RWPE2 (cell line): ENCODE data around the gene SETBP1.

ENCODE experiments used
- ATAC-seq: fragments of 200-7000 bp; cut with Tn5 transposase; 3 replicates; pipeline ENCODE4 v1.9.1; 2021; ENCODE audit warnings: low read depth
- DNase-seq: peaks from one replicate; pipeline ENCODE4 v3.0.0-alpha.2; 2020; ENCODE audit warnings: low spot score
- H3K27ac ChIP-seq: fragments of 450-650 bp; 2 replicates; pipeline ENCODE4 v1.5.1; 2017; ENCODE audit warnings: mild to moderate bottlenecking; ENCODE audit not compliant: poor library complexity, severe bottlenecking
- H3K27me3 ChIP-seq: fragments of 250-450 bp; sonication (Bioruptor Pico); 2 replicates; pipeline ENCODE4 v1.5.1; 2021; ENCODE audit warnings: mild to moderate bottlenecking, moderate library complexity; ENCODE audit not compliant: insufficient read depth, poor library complexity, severe bottlenecking
- H3K36me3 ChIP-seq: fragments of 250-450 bp; sonication (Bioruptor Pico); 2 replicates; pipeline ENCODE4 v1.5.1; 2020; ENCODE audit warnings: low read depth, mild to moderate bottlenecking, moderate library complexity
- H3K4me1 ChIP-seq: fragments of 250-450 bp; sonication (Bioruptor Pico); 2 replicates; pipeline ENCODE4 v1.5.1; 2021; ENCODE audit warnings: mild to moderate bottlenecking, moderate library complexity; ENCODE audit not compliant: insufficient read depth, poor library complexity, severe bottlenecking
- H3K4me3 ChIP-seq: fragments of 250-450 bp; sonication (Bioruptor Pico); 2 replicates; pipeline ENCODE4 v1.5.1; 2021; ENCODE audit warnings: mild to moderate bottlenecking, moderate library complexity; ENCODE audit not compliant: severe bottlenecking
- H3K9me3 ChIP-seq: fragments of 250-450 bp; sonication (Bioruptor Pico); 2 replicates; pipeline ENCODE4 v1.5.1; 2021; ENCODE audit warnings: mild to moderate bottlenecking, moderate library complexity; ENCODE audit not compliant: severe bottlenecking
- CTCF ChIP-seq: fragments of 450-650 bp; IDR thresholded peaks from one replicate; pipeline ENCODE4 v1.5.1; 2017; ENCODE audit warnings: mild to moderate bottlenecking, moderate library complexity; ENCODE audit not compliant: poor library complexity, severe bottlenecking

The SETBP1 gene

GRCh38 chr18:44668270-44668975 is 12.3 kb upstream of the SETBP1 start:
- no peak for ATAC-seq
- H3K27ac ChIP-seq = no peak overlapping the region
- no peaks in the 10 kb centered on the region for H3K27me3 ChIP-seq
- no peak for DNase-seq
- no peak overlapping the region for H3K4me3 ChIP-seq
- H3K36me3 ChIP-seq = no peaks in the 10 kb centered on the region
- no peak for TF ChIP-seq CTCF
- no peaks in the 10 kb centered on the region for H3K9me3 ChIP-seq
- H3K4me1 ChIP-seq = no peaks in the 10 kb centered on the region

- Histone ChIP-seq H3K27ac (no peak overlapping the region), H3K27me3 (no peaks in the 10 kb centered on the region), H3K36me3 (no peaks in the 10 kb centered on the region), H3K4me1 (no peaks in the 10 kb centered on the region), H3K4me3 (no peak overlapping the region), H3K9me3 (no peaks in the 10 kb centered on the region)
- ATAC-seq (no peak), DNase-seq (no peak)
- no peak for TF ChIP-seq CTCF
Measured at GRCh38 chr18:44671914-44672313, 8.8 kb upstream of the SETBP1 start.

GRCh38 chr18:44672506-44672905 is 8.2 kb upstream of the SETBP1 start:
- TF ChIP-seq CTCF = no peak

GRCh38 chr18:44673256-44673880 is 7.3 kb upstream of the SETBP1 start:
- H3K9me3 ChIP-seq = no peaks in the 10 kb centered on the region
- ATAC-seq (no peak), DNase-seq (no peak)
- no peaks in the 10 kb centered on the region for H3K4me1 ChIP-seq
- no peak overlapping the region for H3K4me3 ChIP-seq
- TF ChIP-seq CTCF = no peak
- no peaks in the 10 kb centered on the region for H3K27me3 ChIP-seq
- no peaks in the 10 kb centered on the region for H3K36me3 ChIP-seq
- H3K27ac ChIP-seq = no peak overlapping the region

More at GRCh38 chr18:44672506-44672905, 8.2 kb upstream of the SETBP1 start:
- Histone ChIP-seq H3K36me3 (no peaks in the 10 kb centered on the region), H3K9me3 (no peaks in the 10 kb centered on the region), H3K27me3 (no peaks in the 10 kb centered on the region), H3K4me3 (no peak overlapping the region), H3K4me1 (no peaks in the 10 kb centered on the region), H3K27ac (no peak overlapping the region)
- ATAC-seq (peak; percentile 31; the same call in 1 of the 3 replicates), DNase-seq (no peak)

- ATAC-seq (no peak), DNase-seq (no peak)
- H3K4me3 ChIP-seq = no peak overlapping the region
- H3K9me3 ChIP-seq = no peaks in the 10 kb centered on the region
- peaks cover 3% of the 10 kb centered on the region for H3K4me1 ChIP-seq
- TF ChIP-seq CTCF = no peak
- H3K36me3 ChIP-seq = no peaks in the 10 kb centered on the region
- no peak overlapping the region for H3K27ac ChIP-seq
- no peaks in the 10 kb centered on the region for H3K27me3 ChIP-seq
Measured at GRCh38 chr18:44677933-44678332, 2.8 kb upstream of the SETBP1 start.
